ENCODE data around the gene SNX25. TPM values are rescaled to one million over a fixed set of nuclear protein-coding genes. Genes with fewer than 3 reads are reported as not detected.

Gene SNX25
- total and polyA plus RNA-seq, 2 donors (not counting 1 experiment from before 2014, with no cell fraction given): 11.1 to 32.9 TPM

DNA sequence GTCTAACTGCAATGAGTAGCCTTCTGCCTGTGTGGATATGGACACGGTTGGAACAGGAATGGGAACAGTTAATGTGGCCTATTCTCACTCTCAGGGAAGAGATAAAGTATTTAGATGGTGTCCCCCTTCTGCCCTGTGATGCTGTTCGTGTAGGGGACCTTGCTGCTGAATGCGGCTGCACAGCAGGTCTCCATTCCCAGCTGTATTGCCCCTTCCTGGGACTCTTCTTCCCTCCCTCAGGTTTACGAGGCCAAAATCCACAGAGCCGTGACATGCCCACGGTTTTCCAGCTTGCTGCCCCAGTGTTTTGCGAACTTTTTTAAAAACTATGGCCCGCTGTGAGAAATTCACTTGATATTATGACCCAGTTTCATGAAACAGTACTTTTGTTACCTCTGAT lies 50.3 kb downstream of the SNX25 start:
- H3K4me3 ChIP-seq (replicated peaks in 1 of 4; ENCODE audit: control extremely low read depth in 1 of 4, insufficient read depth in 1 of 4, low read depth in 3 of 4, low read length in 4 of 4): no peak overlapping the region
- no peaks in the 10 kb centered on the region for H3K79me2 ChIP-seq (ENCODE audit: control insufficient read depth, insufficient read depth, low read length)
- DNase-seq (ENCODE audit: low read depth in 2 of 2): no peak
- peaks cover 5% of the 10 kb centered on the region for H3K4me1 ChIP-seq (ENCODE audit: control insufficient read depth, extremely low read depth, insufficient read depth, low read length)
- no peaks in the 10 kb centered on the region for H3K27me3 ChIP-seq (ENCODE audit: control insufficient read depth, insufficient read depth, low read length)
- TF ChIP-seq, protein P1, sequence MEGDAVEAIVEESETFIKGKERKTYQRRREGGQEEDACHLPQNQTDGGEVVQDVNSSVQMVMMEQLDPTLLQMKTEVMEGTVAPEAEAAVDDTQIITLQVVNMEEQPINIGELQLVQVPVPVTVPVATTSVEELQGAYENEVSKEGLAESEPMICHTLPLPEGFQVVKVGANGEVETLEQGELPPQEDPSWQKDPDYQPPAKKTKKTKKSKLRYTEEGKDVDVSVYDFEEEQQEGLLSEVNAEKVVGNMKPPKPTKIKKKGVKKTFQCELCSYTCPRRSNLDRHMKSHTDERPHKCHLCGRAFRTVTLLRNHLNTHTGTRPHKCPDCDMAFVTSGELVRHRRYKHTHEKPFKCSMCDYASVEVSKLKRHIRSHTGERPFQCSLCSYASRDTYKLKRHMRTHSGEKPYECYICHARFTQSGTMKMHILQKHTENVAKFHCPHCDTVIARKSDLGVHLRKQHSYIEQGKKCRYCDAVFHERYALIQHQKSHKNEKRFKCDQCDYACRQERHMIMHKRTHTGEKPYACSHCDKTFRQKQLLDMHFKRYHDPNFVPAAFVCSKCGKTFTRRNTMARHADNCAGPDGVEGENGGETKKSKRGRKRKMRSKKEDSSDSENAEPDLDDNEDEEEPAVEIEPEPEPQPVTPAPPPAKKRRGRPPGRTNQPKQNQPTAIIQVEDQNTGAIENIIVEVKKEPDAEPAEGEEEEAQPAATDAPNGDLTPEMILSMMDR (conservative IDR thresholded peaks at IDR 0.05 in 1 of 2, IDR thresholded peaks at IDR 0.05 in 1 of 2; ENCODE audit: low read depth in 1 of 2, low read length in 2 of 2): no peak
- TF ChIP-seq EZH2 (IDR thresholded peaks at IDR 0.05; ENCODE audit: low read length, missing control alignments): no peak
- no peak overlapping the region for H2AFZ ChIP-seq (ENCODE audit: low read length)
- H3K9me3 ChIP-seq (ENCODE audit: control insufficient read depth, insufficient read depth, low read depth, low read length): no peaks in the 10 kb centered on the region
- H3K9ac ChIP-seq (ENCODE audit: insufficient read depth, low read length): no peak overlapping the region
- H3K36me3 ChIP-seq (ENCODE audit: control insufficient read depth, insufficient read depth, low read length): peaks cover 1% of the 10 kb centered on the region
- H3K27ac ChIP-seq (ENCODE audit: insufficient read depth, low read length): no peak overlapping the region
- H3K4me2 ChIP-seq (ENCODE audit: extremely low read depth, insufficient read depth, low read length): no peak overlapping the region
- no peaks in the 10 kb centered on the region for H4K20me1 ChIP-seq (ENCODE audit: control insufficient read depth, extremely low read depth, insufficient read depth, low read length)

DNA sequence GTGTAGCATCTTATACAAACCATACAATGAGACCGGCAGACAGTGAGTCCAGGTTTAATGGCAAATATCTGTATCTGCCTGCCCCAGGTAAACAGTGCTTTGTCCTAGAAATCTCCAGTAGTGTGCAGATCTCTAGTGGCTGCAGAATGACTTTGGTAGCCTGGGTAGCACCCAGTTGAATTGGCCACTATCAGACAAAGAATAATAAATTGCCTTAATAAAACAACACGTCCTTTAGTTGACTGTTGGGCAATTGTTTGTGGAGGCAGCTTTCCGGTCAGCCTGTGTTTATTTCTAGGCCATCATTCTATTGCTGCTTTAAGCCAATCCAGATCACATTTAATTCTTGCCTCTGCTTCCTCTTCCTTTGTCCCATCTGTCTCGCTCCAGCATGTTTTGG lies 52.5 kb downstream of the SNX25 start:
- no peaks in the 10 kb centered on the region for H4K20me1 ChIP-seq (ENCODE audit: control insufficient read depth, extremely low read depth, insufficient read depth, low read length)
- H2AFZ ChIP-seq (ENCODE audit: low read length): no peak overlapping the region
- TF ChIP-seq, protein P1 (conservative IDR thresholded peaks at IDR 0.05 in 1 of 2, IDR thresholded peaks at IDR 0.05 in 1 of 2; ENCODE audit: low read depth in 1 of 2, low read length in 2 of 2): no peak
- no peak for TF ChIP-seq EZH2 (IDR thresholded peaks at IDR 0.05; ENCODE audit: low read length, missing control alignments)
- H3K27ac ChIP-seq (ENCODE audit: insufficient read depth, low read length): no peak overlapping the region
- peak in 1 of 2 donors; percentile 17 for DNase-seq (ENCODE audit: low read depth in 2 of 2)
- no peak overlapping the region for H3K4me2 ChIP-seq (ENCODE audit: extremely low read depth, insufficient read depth, low read length)
- H3K27me3 ChIP-seq (ENCODE audit: control insufficient read depth, insufficient read depth, low read length): no peaks in the 10 kb centered on the region
- H3K9me3 ChIP-seq (ENCODE audit: control insufficient read depth, insufficient read depth, low read depth, low read length): no peaks in the 10 kb centered on the region
- H3K4me1 ChIP-seq (ENCODE audit: control insufficient read depth, extremely low read depth, insufficient read depth, low read length): peaks cover 5% of the 10 kb centered on the region
- H3K4me3 ChIP-seq (replicated peaks in 1 of 4; ENCODE audit: control extremely low read depth in 1 of 4, insufficient read depth in 1 of 4, low read depth in 3 of 4, low read length in 4 of 4): no peak overlapping the region
- H3K36me3 ChIP-seq (ENCODE audit: control insufficient read depth, insufficient read depth, low read length): peaks cover 1% of the 10 kb centered on the region
- no peak overlapping the region for H3K9ac ChIP-seq (ENCODE audit: insufficient read depth, low read length)
- no peaks in the 10 kb centered on the region for H3K79me2 ChIP-seq (ENCODE audit: control insufficient read depth, insufficient read depth, low read length)

DNA sequence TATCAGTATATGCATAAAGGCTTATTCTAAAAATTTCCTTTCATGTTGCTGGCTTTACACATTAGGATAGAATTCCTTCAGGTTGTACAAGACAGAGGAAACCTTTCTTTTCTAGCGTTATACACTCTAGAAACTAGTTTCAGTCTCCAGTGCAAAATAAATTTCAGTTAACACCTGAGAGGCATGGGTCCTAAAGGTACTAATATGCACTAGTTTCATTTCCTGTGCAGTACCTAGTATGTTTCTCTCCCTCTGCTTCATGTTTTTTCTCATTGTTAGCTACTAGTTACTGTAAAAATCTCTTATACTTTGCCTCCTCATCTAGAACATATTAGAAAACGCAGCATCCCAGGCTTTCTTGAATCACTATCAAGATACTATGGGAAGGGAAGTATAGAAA lies 54.0 kb downstream of the SNX25 start:
- Histone ChIP-seq H2AFZ (ENCODE audit: low read length) (no peak overlapping the region), H3K4me3 (replicated peaks in 1 of 4; ENCODE audit: control extremely low read depth in 1 of 4, insufficient read depth in 1 of 4, low read depth in 3 of 4, low read length in 4 of 4) (no peak overlapping the region), H3K36me3 (ENCODE audit: control insufficient read depth, insufficient read depth, low read length) (peaks cover 1% of the 10 kb centered on the region), H3K79me2 (ENCODE audit: control insufficient read depth, insufficient read depth, low read length) (no peaks in the 10 kb centered on the region), H3K9ac (ENCODE audit: insufficient read depth, low read length) (no peak overlapping the region), H4K20me1 (ENCODE audit: control insufficient read depth, extremely low read depth, insufficient read depth, low read length) (no peaks in the 10 kb centered on the region), H3K4me1 (ENCODE audit: control insufficient read depth, extremely low read depth, insufficient read depth, low read length) (no peaks in the 10 kb centered on the region), H3K27me3 (ENCODE audit: control insufficient read depth, insufficient read depth, low read length) (no peaks in the 10 kb centered on the region), H3K9me3 (ENCODE audit: control insufficient read depth, insufficient read depth, low read depth, low read length) (no peaks in the 10 kb centered on the region), H3K4me2 (ENCODE audit: extremely low read depth, insufficient read depth, low read length) (no peak overlapping the region), H3K27ac (ENCODE audit: insufficient read depth, low read length) (no peak overlapping the region)
- TF ChIP-seq, protein P1 (conservative IDR thresholded peaks at IDR 0.05 in 1 of 2, IDR thresholded peaks at IDR 0.05 in 1 of 2; ENCODE audit: low read depth in 1 of 2, low read length in 2 of 2): no peak
- TF ChIP-seq EZH2 (IDR thresholded peaks at IDR 0.05; ENCODE audit: low read length, missing control alignments): no peak
- DNase-seq (ENCODE audit: low read depth in 2 of 2): no peak
